Ecto neural progenitor cell (in vitro differentiated cells): ENCODE measurements around the gene ZNF628.

Experiments used
- DNase-seq: peaks from one replicate; pipeline ENCODE4 v3.0.0-alpha.2; 2018; ENCODE audit warnings: low spot score

The ZNF628 gene

DNA sequence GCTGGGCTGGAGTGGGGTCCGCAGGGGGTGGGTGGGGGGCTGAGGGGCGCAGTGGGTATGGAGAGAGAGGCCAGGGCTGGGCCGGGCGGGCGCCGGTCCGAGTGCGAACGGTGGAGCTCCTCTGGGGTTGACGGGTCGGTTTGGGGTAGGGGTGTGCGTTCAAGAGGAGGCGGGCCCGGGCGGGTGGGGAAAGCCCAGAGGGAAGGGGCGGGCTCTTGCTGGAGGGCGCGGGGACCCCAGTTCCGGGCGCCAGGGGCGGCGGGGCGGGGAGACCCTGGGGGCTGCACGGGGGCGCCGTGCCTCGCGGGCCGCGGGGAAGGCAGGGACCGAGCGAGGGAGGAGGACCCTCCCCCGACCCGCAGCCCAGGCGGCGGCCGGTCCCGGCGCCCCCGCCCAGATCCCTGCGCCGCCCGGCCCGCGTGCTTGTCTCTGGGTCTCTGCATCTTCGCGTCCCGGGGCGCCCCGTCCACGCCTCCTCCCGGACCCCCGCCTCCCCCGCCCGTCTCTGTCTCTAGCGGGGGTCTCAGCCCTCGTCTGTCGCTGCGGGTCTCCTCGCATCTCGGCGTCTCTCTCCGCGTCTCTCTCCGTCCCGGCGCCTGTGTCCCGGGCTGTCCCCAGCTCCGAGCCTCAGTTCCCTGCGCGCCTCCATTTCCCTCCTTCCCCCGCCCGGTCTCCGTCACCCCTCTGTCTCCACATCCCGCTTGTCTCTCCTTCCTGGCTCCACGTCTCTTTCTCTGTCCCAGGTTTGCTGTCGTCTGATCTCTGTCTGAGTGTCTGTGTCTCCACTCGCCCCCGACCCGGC lies 25.1 kb upstream of the ZNF628 start:
- DNase-seq: no peak

DNA sequence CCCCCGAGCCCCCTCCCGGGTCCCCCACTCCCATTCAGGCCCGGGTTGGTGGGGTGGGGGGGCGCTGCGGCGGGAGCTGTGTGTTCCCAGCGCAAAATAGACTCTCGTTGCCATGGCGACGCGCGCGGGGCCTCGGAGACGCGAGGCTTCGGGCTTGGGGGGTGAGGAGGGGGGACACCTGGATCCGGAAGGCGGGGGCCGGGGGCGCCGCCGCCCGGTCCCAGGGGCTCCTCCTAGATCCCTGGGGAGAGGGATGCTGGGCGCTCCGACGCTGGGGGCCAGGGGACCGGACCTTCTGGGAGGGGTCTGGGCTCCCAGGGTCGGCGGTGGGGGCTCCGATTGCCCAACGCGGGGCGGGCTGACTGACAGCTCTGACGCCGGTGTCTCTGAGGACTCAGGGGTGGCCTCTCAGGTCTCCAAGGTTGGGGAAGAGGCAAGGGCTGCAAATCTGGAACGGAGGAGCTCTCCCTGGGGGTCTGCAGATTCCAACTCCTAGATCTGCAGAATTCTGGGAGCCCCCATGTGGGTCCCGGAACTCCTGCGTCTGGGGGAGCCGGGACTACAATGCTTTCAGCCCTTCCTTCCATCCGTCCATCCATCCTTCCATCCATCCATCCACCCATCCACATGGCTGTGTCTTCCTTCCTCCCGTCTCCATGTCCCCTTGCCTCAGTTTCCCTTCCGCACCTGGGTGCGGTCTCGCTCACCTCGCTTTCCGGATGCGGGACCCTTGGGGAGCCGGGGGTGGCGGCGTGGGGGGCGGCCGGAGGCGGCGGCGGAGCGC lies 24.3 kb upstream of the ZNF628 start:
- peak; percentile 75 for DNase-seq

- peak; percentile 97 for DNase-seq
Measured at GRCh38 chr19:55452749-55453346, 23.6 kb upstream of the ZNF628 start.

DNA sequence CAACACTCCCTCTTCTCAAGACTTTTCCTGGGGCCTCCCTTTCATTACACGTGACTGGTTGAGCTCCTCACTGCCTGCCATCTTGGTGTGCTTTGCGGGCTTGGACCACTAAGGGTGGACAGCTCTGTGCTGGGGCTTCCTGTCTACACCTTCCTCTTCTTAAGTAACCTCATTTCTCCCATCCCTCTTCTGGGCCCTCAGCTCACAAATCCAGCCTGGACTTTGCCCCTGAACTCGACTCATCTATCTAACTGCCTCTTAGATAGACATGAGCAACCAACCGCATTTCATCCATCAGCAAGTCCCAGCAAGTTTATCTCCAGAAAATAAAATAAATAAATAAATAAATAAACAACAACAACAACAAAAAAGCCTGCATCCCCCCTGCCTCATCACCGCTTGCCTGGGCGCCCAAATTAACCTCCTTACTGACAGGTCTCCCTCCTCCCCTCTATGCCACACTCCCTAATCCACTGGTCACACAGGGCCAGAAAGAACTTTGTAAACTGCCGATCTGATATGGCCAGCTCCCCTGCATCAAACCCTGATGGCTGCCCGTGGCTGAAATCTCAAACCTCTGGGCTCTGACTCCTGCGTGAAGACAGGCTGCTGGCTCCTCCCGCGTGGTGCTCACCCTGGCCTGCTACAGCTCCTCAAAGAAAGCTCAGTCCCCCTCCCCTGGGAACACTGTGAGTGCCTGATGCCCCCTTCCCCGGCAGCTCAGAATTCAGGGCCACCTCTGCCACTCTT lies 22.7 kb upstream of the ZNF628 start:
- no peak for DNase-seq

- DNase-seq: no peak
Measured at GRCh38 chr19:55454787-55455243, 21.6 kb upstream of the ZNF628 start.

DNA sequence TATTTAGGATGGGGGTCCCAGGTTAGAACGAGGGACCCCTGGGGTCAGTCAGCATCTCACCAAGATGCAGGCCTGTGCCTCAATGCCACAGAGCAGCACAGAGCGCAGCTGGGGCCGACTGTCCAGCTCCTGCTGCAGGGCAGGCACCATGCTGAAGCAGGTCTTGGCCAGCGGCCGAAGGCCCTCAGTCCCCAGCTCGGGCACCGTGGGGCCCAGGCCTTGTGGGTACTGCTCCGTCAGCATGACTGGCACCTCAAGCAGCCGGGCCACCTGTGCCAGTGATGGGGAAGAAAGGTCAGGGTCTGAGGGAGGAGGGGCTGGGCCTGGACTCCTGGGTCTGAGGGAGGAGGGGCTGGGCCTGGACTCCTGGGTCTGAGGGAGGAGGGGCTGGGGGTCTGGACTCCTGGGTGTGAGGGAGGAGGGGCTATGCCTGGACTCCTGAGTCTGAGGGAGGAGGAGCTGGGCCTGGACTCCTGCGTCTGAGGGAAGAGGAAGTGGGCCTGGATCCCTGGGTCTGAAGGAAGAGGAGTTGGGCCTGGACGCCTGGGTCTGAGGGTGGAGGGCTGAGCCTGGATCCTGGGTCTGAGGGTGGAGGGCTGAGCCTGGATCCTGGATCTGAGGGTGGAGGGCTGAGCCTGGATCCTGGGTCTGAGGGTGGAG lies 20.7 kb upstream of the ZNF628 start:
- no peak for DNase-seq

DNA sequence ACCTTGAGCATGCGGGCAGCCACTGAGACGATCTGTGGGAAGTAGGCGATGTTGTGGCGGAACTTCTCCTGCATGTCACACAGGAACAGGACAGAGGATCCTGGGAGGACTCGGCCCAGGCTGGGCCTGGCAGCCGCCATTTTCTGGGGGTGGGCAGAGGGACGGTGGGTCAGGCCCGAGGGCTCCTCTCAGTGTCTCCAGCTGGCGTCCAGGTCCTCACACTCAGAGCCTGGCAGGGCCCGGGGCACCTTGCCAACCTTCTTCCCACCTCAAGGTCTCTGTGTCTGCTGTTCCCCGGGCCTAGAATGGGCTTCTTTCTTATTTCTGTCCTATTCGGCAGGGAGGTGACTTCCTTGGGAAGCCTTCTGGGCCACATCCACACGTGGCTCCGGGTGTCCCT lies 20.1 kb upstream of the ZNF628 start:
- DNase-seq: no peak

- DNase-seq: no peak
Measured at GRCh38 chr19:55457683-55458457, 18.5 kb upstream of the ZNF628 start.

- no peak for DNase-seq
Measured at GRCh38 chr19:55459551-55459949, 16.9 kb upstream of the ZNF628 start.

GRCh38 chr19:55459950-55460657 lies 16.3 kb upstream of the ZNF628 start:
- DNase-seq: peak; percentile 49

- DNase-seq: peak; percentile 88
Measured at GRCh38 chr19:55460670-55461258, 15.7 kb upstream of the ZNF628 start.

DNA sequence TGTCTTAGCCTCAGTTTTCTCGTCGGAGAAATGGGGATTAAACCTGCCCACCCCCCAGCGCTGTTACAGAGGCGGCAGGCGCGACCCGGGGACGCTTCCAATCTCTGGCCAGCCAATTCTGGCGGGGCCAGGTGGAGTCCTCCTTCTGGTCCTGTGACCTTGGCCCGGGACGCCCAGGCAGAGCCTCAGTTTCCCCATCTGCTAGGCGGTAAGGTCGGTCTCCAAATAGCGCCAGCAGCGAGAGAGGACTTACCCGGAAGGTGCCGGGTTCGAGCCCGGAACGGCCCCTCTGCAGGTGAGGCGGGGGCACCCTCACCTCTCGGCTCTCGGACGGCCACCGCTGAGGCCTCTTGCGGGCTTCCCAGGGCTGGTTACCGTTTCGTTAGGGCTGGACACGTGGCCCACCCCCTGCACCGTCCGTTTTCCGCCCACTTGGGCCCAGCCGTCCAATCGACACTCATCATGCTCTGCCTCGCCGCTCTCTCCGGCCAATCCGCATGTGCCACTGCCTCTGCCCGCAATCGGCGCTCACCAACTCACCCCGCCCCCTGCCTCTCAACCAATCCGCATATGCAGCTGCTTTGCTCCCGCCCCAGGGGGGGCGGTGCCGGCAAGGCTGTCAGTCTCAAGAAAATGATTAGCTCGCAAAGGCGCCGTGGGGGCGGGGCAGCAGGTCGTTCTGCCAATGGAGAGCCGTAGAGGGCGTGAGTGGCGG lies 15.0 kb upstream of the ZNF628 start, which contains the start of gene ISOC2:
TSS of gene ISOC2 (minus strand) at position 384 of the 715 bp plus-strand sequence. CDS start 5,156 bp downstream, outside the sequence.
- DNase-seq: peak; percentile 100

GRCh38 chr19:55461974-55462626 lies 14.3 kb upstream of the ZNF628 start:
- peak; percentile 50 for DNase-seq

- no peak for DNase-seq
Measured at GRCh38 chr19:55462722-55463121, 13.7 kb upstream of the ZNF628 start.

GRCh38 chr19:55463583-55464031 lies 12.8 kb upstream of the ZNF628 start:
- DNase-seq: peak; percentile 50

GRCh38 chr19:55464039-55464661 lies 12.3 kb upstream of the ZNF628 start:
- DNase-seq: peak; percentile 48

DNA sequence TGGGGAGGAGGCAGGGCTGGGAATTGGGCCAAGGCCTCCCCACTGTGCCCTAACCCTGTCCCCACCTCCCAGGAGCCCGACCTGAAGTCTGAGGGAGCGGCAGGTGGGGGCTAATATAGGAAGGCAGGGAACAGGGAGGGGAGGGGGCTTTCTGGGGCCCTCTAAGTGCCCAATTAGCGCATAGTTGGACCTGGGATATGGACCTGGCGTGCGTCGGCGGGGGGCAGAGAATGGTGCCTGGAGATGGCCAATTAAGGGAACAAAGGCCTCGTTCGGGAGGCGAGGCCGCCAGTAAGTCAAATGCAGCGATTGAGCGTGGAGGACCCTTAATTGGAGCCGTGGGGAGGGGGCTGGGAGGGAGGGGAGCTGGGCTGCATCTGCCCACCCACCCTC lies 11.8 kb upstream of the ZNF628 start, which contains the start of gene C19orf85:
TSS of gene C19orf85 (minus strand) at position 90 of the 393 bp plus-strand sequence. CDS start 197 bp downstream, outside the sequence.
- no peak for DNase-seq
